Adrenal gland (tissue), 5 donors: ENCODE data around the gene NOX3.

ENCODE experiments used
- CTCF ChIP-seq, 6 experiments: fragments of 450-650 bp in 4 of 6; fragments of 200-600 bp in 2 of 6; sonication (generic) in 1 of 6; IDR thresholded peaks; 1 replicate in 5 of 6; 2 replicates in 1 of 6; pipeline versions ENCODE4 v1.5.1 to v1.8.0; 2016 to 2021; ENCODE audit warnings: antibody characterized with exemption in 6 of 6, mild to moderate bottlenecking in 2 of 6, moderate library complexity in 1 of 6
- POLR2A ChIP-seq, 2 donors: fragments of 450-650 bp; IDR thresholded peaks; one replicate each; pipeline ENCODE4 v1.6.1; 2017; ENCODE audit warnings: antibody characterized with exemption in 2 of 2, mild to moderate bottlenecking in 2 of 2, moderate library complexity in 1 of 2
- donor health status: DM: no; HTN: no; CAD: no.

DNA sequence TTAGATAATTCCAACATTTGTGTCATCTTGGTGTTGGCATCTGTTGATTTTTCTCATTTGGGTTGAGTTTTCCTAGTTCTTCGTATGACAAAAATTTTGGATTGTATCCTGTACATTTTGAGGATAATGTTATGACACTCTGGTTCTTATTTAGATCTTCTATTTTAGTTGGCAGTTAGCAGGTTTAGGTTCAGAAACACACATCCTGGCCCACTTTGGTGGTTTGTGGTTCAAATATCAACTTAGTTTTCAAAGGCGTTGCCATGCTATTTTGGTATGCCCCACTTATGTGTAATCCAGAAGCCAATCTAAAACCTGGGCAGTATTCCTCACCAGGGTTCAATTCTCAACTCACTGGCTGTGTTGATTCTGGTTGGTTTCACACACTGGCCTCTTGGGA is 68.2 kb downstream of the NOX3 start:
- TF ChIP-seq CTCF (IDR thresholded peaks at IDR 0.05) (no peak), POLR2A (IDR thresholded peaks at IDR 0.05) (no peak)
